Gastroesophageal sphincter (tissue), 3 donors: ENCODE measurements around the gene DHX35.

ENCODE experiments used
- CTCF ChIP-seq, 4 experiments: fragments of 200-600 bp in 2 of 4; fragments of 450-650 bp in 2 of 4; sonication (generic) in 1 of 4; IDR thresholded peaks; one replicate each; pipeline ENCODE4 v1.5.1; 2017 to 2019; ENCODE audit warnings: antibody characterized with exemption in 4 of 4, mild to moderate bottlenecking in 2 of 4, moderate library complexity in 2 of 4
- POLR2A ChIP-seq, 2 donors: fragments of 450-650 bp; IDR thresholded peaks; one replicate each; pipeline ENCODE4 v1.6.1; 2017; ENCODE audit warnings: antibody characterized with exemption in 2 of 2, mild to moderate bottlenecking in 2 of 2, moderate library complexity in 1 of 2
- POLR2AphosphoS5 ChIP-seq: sonication (generic); formaldehyde crosslinking; IDR thresholded peaks from one replicate; pipeline ENCODE4 v1.6.1; 2017; ENCODE audit warnings: antibody characterized with exemption

- TF ChIP-seq CTCF (IDR thresholded peaks at IDR 0.05): no peak
- TF ChIP-seq POLR2A (IDR thresholded peaks at IDR 0.05): no peak
- TF ChIP-seq POLR2AphosphoS5: no peak
Measured at GRCh38 chr20:38941726-38942389, 20.3 kb upstream of the DHX35 start.
